HEK293 (cell line): ENCODE results near the gene TCOF1.

ENCODE experiments used
- CTCF ChIA-PET: fragments of 350-600 bp; formaldehyde crosslinking; extraction: SDS; loops from one replicate; lab custom pipeline; 2021; ENCODE audit warnings: antibody characterized with exemption; lab: Yijun Ruan, JAX
- POLR2A ChIA-PET: fragments of 300-600 bp; formaldehyde crosslinking; extraction: SDS; loops from one replicate; lab custom pipeline; 2020; ENCODE audit warnings: antibody characterized with exemption, inconsistent platforms; lab: Yijun Ruan, JAX
- H3K27ac ChIP-seq: fragments of 200-500 bp; sonication (Bioruptor generic); 2 replicates; pipeline ENCODE4 v1.5.1; 2014; ENCODE audit warnings: low read depth, low read length, control low read depth, inconsistent platforms; ENCODE audit errors: extremely low read depth
- H3K36me3 ChIP-seq, 2 experiments: fragments of 200-500 bp in 1 of 2; sonication (Bioruptor generic) in 1 of 2; 1 replicate in 1 of 2; 2 replicates in 1 of 2; pipeline ENCODE4 v1.5.1; 2014 to 2017; ENCODE audit warnings: inconsistent platforms in 2 of 2, low read length in 2 of 2; ENCODE audit not compliant: control insufficient read depth in 2 of 2, insufficient read depth in 1 of 2
- H3K4me1 ChIP-seq: fragments of 200-500 bp; sonication (Bioruptor generic); 2 replicates; pipeline ENCODE4 v1.5.1; 2014; ENCODE audit warnings: mild to moderate bottlenecking, low read length, inconsistent platforms; ENCODE audit not compliant: control insufficient read depth, insufficient read depth
- H3K4me3 ChIP-seq: 2 replicates; pipeline ENCODE4 v1.5.1; 2011; ENCODE audit warnings: low read depth, mild to moderate bottlenecking, control low read depth, low read length, moderate library complexity
- H3K9me3 ChIP-seq: fragments of 200-500 bp; sonication (Bioruptor generic); 2 replicates; pipeline ENCODE4 v1.5.1; 2014; ENCODE audit warnings: low read depth, low read length, inconsistent platforms; ENCODE audit not compliant: control insufficient read depth, insufficient read depth
- AEBP2 ChIP-seq: fragments of 450-650 bp; formaldehyde crosslinking; IDR thresholded peaks from 2 replicates; pipeline ENCODE4 v1.5.1; 2016; ENCODE audit warnings: missing biosample characterization, missing genetic modification characterization, borderline replicate concordance
- EGR2 ChIP-seq: fragments of 450-650 bp; formaldehyde crosslinking; IDR thresholded peaks from 2 replicates; pipeline ENCODE4 v1.5.1; 2016; ENCODE audit warnings: low read depth, missing biosample characterization, missing genetic modification characterization
- KLF1 ChIP-seq: fragments of 450-650 bp; formaldehyde crosslinking; IDR thresholded peaks from 2 replicates; pipeline ENCODE4 v1.5.1; 2016; ENCODE audit warnings: missing biosample characterization, missing genetic modification characterization
- MYNN ChIP-seq: fragments of 450-650 bp; formaldehyde crosslinking; IDR thresholded peaks from 2 replicates; pipeline ENCODE4 v1.5.1; 2016; ENCODE audit warnings: missing biosample characterization, missing genetic modification characterization, borderline replicate concordance
- MZF1 ChIP-seq: fragments of 450-650 bp; formaldehyde crosslinking; IDR thresholded peaks from 2 replicates; pipeline ENCODE4 v1.5.1; 2017; ENCODE audit warnings: missing biosample characterization, missing genetic modification characterization, borderline replicate concordance
- OSR2 ChIP-seq: fragments of 450-650 bp; formaldehyde crosslinking; IDR thresholded peaks from 2 replicates; pipeline ENCODE4 v1.5.1; 2016; ENCODE audit warnings: missing biosample characterization, missing genetic modification characterization
- PRDM1 ChIP-seq: fragments of 450-650 bp; formaldehyde crosslinking; IDR thresholded peaks from 2 replicates; pipeline ENCODE4; 2016; ENCODE audit warnings: missing biosample characterization, missing genetic modification characterization
- PRDM10 ChIP-seq: fragments of 450-650 bp; formaldehyde crosslinking; IDR thresholded peaks from 2 replicates; pipeline ENCODE4 v1.5.1; 2016; ENCODE audit warnings: missing biosample characterization, missing genetic modification characterization
- SCRT2 ChIP-seq: fragments of 450-650 bp; formaldehyde crosslinking; IDR thresholded peaks from 2 replicates; pipeline ENCODE4 v1.5.1; 2016; ENCODE audit warnings: missing biosample characterization, missing genetic modification characterization
- ZEB2 ChIP-seq: fragments of 450-650 bp; formaldehyde crosslinking; IDR thresholded peaks from 2 replicates; pipeline ENCODE4 v1.5.1; 2016; ENCODE audit warnings: missing biosample characterization, missing genetic modification characterization
- ZFHX2 ChIP-seq: fragments of 450-650 bp; formaldehyde crosslinking; conservative IDR thresholded peaks from 2 replicates; pipeline ENCODE4 v1.5.1; 2016; ENCODE audit warnings: missing biosample characterization, missing genetic modification characterization
- ZNF2 ChIP-seq: fragments of 450-650 bp; formaldehyde crosslinking; IDR thresholded peaks from 2 replicates; pipeline ENCODE4 v1.5.1; 2016; ENCODE audit warnings: missing biosample characterization, missing genetic modification characterization
- ZNF239 ChIP-seq: fragments of 450-650 bp; formaldehyde crosslinking; IDR thresholded peaks from 2 replicates; pipeline ENCODE4 v1.5.1; 2016; ENCODE audit warnings: missing biosample characterization, missing genetic modification characterization
- ZNF280C ChIP-seq: fragments of 450-650 bp; formaldehyde crosslinking; IDR thresholded peaks from 2 replicates; pipeline ENCODE4 v1.5.1; 2016; ENCODE audit warnings: missing biosample characterization, missing genetic modification characterization
- ZNF37A ChIP-seq: fragments of 450-650 bp; IDR thresholded peaks from 2 replicates; pipeline ENCODE4 v1.5.1; 2018; ENCODE audit warnings: missing biosample characterization, missing genetic modification characterization
- ZNF600 ChIP-seq: fragments of 450-650 bp; formaldehyde crosslinking; IDR thresholded peaks from 2 replicates; pipeline ENCODE4 v1.5.1; 2016; ENCODE audit warnings: missing biosample characterization, missing genetic modification characterization
- ZNF707 ChIP-seq: fragments of 450-650 bp; formaldehyde crosslinking; IDR thresholded peaks from 2 replicates; pipeline ENCODE4 v1.5.1; 2016; ENCODE audit warnings: missing biosample characterization, missing genetic modification characterization
- ZNF791 ChIP-seq: fragments of 450-650 bp; formaldehyde crosslinking; IDR thresholded peaks from 2 replicates; pipeline ENCODE4 v1.5.1; 2016; ENCODE audit warnings: missing biosample characterization, missing genetic modification characterization
- ZSCAN23 ChIP-seq: fragments of 450-650 bp; formaldehyde crosslinking; IDR thresholded peaks from 2 replicates; pipeline ENCODE4 v1.5.1; 2016; ENCODE audit warnings: missing biosample characterization, missing genetic modification characterization
- TF ChIP-seq, protein P1 (sequence below): fragments of 450-650 bp; formaldehyde crosslinking; IDR thresholded peaks from 2 replicates; pipeline ENCODE4 v1.5.1; 2016; ENCODE audit warnings: missing biosample characterization, missing genetic modification characterization
- TF ChIP-seq, protein P2 (sequence below): fragments of 450-650 bp; formaldehyde crosslinking; IDR thresholded peaks from 2 replicates; pipeline ENCODE4; 2016; ENCODE audit warnings: missing biosample characterization, missing genetic modification characterization

The TCOF1 gene

GRCh38 chr5:150443242-150444075 is 86.0 kb downstream of the TCOF1 start:
- ChIA-PET POLR2A (interaction anchor here (1.3 kb wide), 1 partner anchor 65 kb away, joined by 3 read pairs; no protein-coding TSS in a partner anchor), CTCF (interaction anchor here (0.6 to 1.9 kb wide), 4 partner anchors 9 to 724 kb away, joined by 3 to 7 read pairs (median 4); no protein-coding TSS in a partner anchor)
- Histone ChIP-seq H3K4me1 (peaks cover 6% of the 10 kb centered on the region), H3K4me3 (no peak overlapping the region), H3K36me3 (peaks cover 29 to 54% of the 10 kb centered on the region in 2 experiments), H3K27ac (no peak overlapping the region), H3K9me3 (no peaks in the 10 kb centered on the region)
- TF ChIP-seq ZNF37A (tag by site-specific recombination) (no peak), ZNF2 (0 out of 2 replicates have a peak, but pooled peaks have one; percentile 14), ZNF791 (tag by site-specific recombination) (no peak), PRDM1 (tag by site-specific recombination) (no peak), ZFHX2 (peak; percentile 49; the same call in 1 of the 2 replicates), ZNF280C (tag by site-specific recombination) (no peak), PRDM10 (tag by site-specific recombination) (0 out of 2 replicates have a peak, but pooled peaks have one; percentile 45), ZNF600 (tag by site-specific recombination) (peak; percentile 56), ZEB2 (tag by site-specific recombination) (no peak), ZNF707 (tag by site-specific recombination) (no peak), EGR2 (0 out of 2 replicates have a peak, but pooled peaks have one; percentile 15), MZF1 (peak; percentile 49; the same call in 1 of the 2 replicates)

GRCh38 chr5:150444770-150445169 is 87.3 kb downstream of the TCOF1 start:
- ChIA-PET POLR2A (no interaction called here), CTCF (interaction anchor here (0.7 to 1.9 kb wide), 2 partner anchors 10 to 379 kb away, joined by 3 to 7 read pairs; no protein-coding TSS in a partner anchor)

More at GRCh38 chr5:150444770-150445169, 87.3 kb downstream of the TCOF1 start:
- Histone ChIP-seq H3K4me3 (no peak overlapping the region), H3K4me1 (peaks cover 6% of the 10 kb centered on the region), H3K9me3 (no peaks in the 10 kb centered on the region), H3K36me3 (peaks cover 29 to 61% of the 10 kb centered on the region in 2 experiments), H3K27ac (no peak overlapping the region)
- TF ChIP-seq KLF1, result no peak
- TF ChIP-seq ZSCAN23 (tag by site-specific recombination), result no peak
- TF ChIP-seq, protein P1, sequence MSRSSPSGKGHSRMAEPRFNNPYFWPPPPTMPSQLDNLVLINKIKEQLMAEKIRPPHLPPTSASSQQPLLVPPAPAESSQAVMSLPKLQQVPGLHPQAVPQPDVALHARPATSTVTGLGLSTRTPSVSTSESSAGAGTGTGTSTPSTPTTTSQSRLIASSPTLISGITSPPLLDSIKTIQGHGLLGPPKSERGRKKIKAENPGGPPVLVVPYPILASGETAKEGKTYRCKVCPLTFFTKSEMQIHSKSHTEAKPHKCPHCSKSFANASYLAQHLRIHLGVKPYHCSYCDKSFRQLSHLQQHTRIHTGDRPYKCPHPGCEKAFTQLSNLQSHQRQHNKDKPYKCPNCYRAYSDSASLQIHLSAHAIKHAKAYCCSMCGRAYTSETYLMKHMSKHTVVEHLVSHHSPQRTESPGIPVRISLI, result no peak
- peak; percentile 49; the same call in 1 of the 2 replicates for TF ChIP-seq OSR2 (tag by site-specific recombination)
- TF ChIP-seq AEBP2 (tag by site-specific recombination), result no peak
- no peak for TF ChIP-seq MYNN (tag by site-specific recombination)
- TF ChIP-seq EGR2, result peak; percentile 84
- peak; percentile 87 for TF ChIP-seq ZFHX2
- TF ChIP-seq ZNF239, result no peak
- TF ChIP-seq ZNF791 (tag by site-specific recombination), result no peak
- TF ChIP-seq, protein P2, sequence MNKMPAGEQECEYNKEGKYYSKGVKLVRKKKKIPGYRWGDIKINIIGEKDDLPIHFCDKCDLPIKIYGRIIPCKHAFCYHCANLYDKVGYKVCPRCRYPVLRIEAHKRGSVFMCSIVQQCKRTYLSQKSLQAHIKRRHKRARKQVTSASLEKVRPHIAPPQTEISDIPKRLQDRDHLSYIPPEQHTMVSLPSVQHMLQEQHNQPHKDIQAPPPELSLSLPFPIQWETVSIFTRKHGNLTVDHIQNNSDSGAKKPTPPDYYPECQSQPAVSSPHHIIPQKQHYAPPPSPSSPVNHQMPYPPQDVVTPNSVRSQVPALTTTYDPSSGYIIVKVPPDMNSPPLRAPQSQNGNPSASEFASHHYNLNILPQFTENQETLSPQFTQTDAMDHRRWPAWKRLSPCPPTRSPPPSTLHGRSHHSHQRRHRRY, result no peak
- no peak for TF ChIP-seq SCRT2
